WTC11 (cell line): Measurements from ENCODE around the gene INPP5A. TPM values are rescaled to one million over a fixed set of nuclear protein-coding genes. Genes with fewer than 3 reads are reported as not detected.
"Not testable (repeated sequence)": the region's sequence is repeated elsewhere in the genome, so short reads cannot be mapped to it uniquely, and the experiment has no call there.

Source experiments
- ATAC-seq: fragments of 200-7000 bp; cut with Tn5 transposase; 2 replicates; pipeline ENCODE4 v1.10.0; 2021; ENCODE audit warnings: mild to moderate bottlenecking, moderate library complexity
- CTCF ChIA-PET: fragments of 300-600 bp; sonication (Branson Sonifier 250); formaldehyde crosslinking; loops from one replicate; lab custom pipeline; 2021; ENCODE audit warnings: antibody characterized with exemption; lab: Charles Lee
- POLR2A ChIA-PET: fragments of 350-600 bp; sonication (Branson Sonifier 250); formaldehyde crosslinking; loops from one replicate; lab custom pipeline; 2021; ENCODE audit warnings: antibody characterized with exemption; lab: Charles Lee
- DNase-seq: peaks from one replicate; pipeline ENCODE4 v3.0.0; 2021; ENCODE audit warnings: low spot score
- H3K27ac Mint-ChIP-seq: 2 replicates; pipeline ENCODE4 v1.8.0; 2021; ENCODE audit warnings: mixed read lengths
- H3K27me3 Mint-ChIP-seq: 2 replicates; pipeline ENCODE4 v1.8.0; 2021; ENCODE audit warnings: low read depth, mild to moderate bottlenecking, moderate library complexity, mixed read lengths
- H3K36me3 Mint-ChIP-seq: 2 replicates; pipeline ENCODE4 v1.8.0; 2021; ENCODE audit warnings: mixed read lengths
- H3K4me1 Mint-ChIP-seq: 2 replicates; pipeline ENCODE4 v1.8.0; 2022; ENCODE audit warnings: mixed read lengths
- H3K4me3 Mint-ChIP-seq: 2 replicates; pipeline ENCODE4 v1.8.0; 2021; ENCODE audit warnings: mild to moderate bottlenecking, moderate library complexity, mixed read lengths
- H3K9me3 Mint-ChIP-seq: 2 replicates; pipeline ENCODE4 v1.8.0; 2021; ENCODE audit warnings: mixed read lengths
- CREM ChIP-seq: sonication (generic); formaldehyde crosslinking; IDR thresholded peaks from 2 replicates; pipeline ENCODE4 v1.8.1; 2022; ENCODE audit warnings: mild to moderate bottlenecking, missing genetic modification reagents, moderate library complexity
- FOXJ3 ChIP-seq: sonication (generic); formaldehyde crosslinking; IDR thresholded peaks from 2 replicates; pipeline ENCODE4 v1.9.0; 2021; ENCODE audit warnings: missing genetic modification reagents, mild to moderate bottlenecking, borderline replicate concordance
- HMGA2 ChIP-seq: fragments of 250-450 bp; sonication (Bioruptor Pico); IDR thresholded peaks from 2 replicates; pipeline ENCODE4 v1.4.0; 2021; ENCODE audit warnings: mild to moderate bottlenecking, moderate library complexity
- IRF2 ChIP-seq: sonication (generic); formaldehyde crosslinking; IDR thresholded peaks from 2 replicates; pipeline ENCODE4 v1.8.0; 2022; ENCODE audit warnings: low read depth, missing genetic modification reagents, borderline replicate concordance
- JAZF1 ChIP-seq: fragments of 250-450 bp; sonication (Bioruptor Pico); IDR thresholded peaks from 2 replicates; pipeline ENCODE4 v1.9.0; 2021; ENCODE audit warnings: moderate library complexity, mild to moderate bottlenecking, inconsistent platforms
- NFE2L1 ChIP-seq: sonication (generic); formaldehyde crosslinking; IDR thresholded peaks from 2 replicates; pipeline ENCODE4 v1.8.1; 2023; ENCODE audit warnings: missing genetic modification reagents
- NFYB ChIP-seq: sonication (generic); formaldehyde crosslinking; conservative IDR thresholded peaks from 2 replicates; pipeline ENCODE4 v1.8.0; 2022; ENCODE audit warnings: low read depth, missing genetic modification reagents
- NR1H2 ChIP-seq: sonication (generic); formaldehyde crosslinking; IDR thresholded peaks from 2 replicates; pipeline ENCODE4 v1.9.0; 2021; ENCODE audit warnings: mild to moderate bottlenecking, moderate library complexity, missing genetic modification reagents
- SMAD3 ChIP-seq: sonication (generic); formaldehyde crosslinking; IDR thresholded peaks from 2 replicates; pipeline ENCODE4 v1.8.0; 2022; ENCODE audit warnings: missing genetic modification reagents, mild to moderate bottlenecking, borderline replicate concordance
- ZNF219 ChIP-seq: sonication (generic); formaldehyde crosslinking; IDR thresholded peaks from 2 replicates; pipeline ENCODE4 v1.8.0; 2023; ENCODE audit warnings: missing genetic modification reagents, mild to moderate bottlenecking, borderline replicate concordance
- ZNF263 ChIP-seq: sonication (generic); formaldehyde crosslinking; IDR thresholded peaks from 2 replicates; pipeline ENCODE4 v1.8.1; 2022; ENCODE audit warnings: low read depth, mild to moderate bottlenecking, moderate library complexity, missing genetic modification reagents
- ZNF423 ChIP-seq: fragments of 250-450 bp; sonication (Bioruptor Pico); IDR thresholded peaks from 2 replicates; pipeline ENCODE4 v2.1.2; 2022; ENCODE audit warnings: mild to moderate bottlenecking, moderate library complexity
- total RNA-seq: library from RNA; stranded (reverse); gene quantifications from 3 replicates; pipeline ENCODE4 v1.2.3, GENCODE V29; 2021
- TF ChIP-seq, protein P1 (sequence below): sonication (generic); formaldehyde crosslinking; IDR thresholded peaks from 2 replicates; pipeline ENCODE4 v1.8.1; 2022; ENCODE audit warnings: low read depth, missing genetic modification reagents, borderline replicate concordance
- TF ChIP-seq, protein P2 (sequence below): fragments of 250-450 bp; sonication (Bioruptor Pico); IDR thresholded peaks from 2 replicates; pipeline ENCODE4 v1.9.0; 2021; ENCODE audit warnings: moderate library complexity, mild to moderate bottlenecking, inconsistent platforms, borderline replicate concordance
- TF ChIP-seq, protein P3 (sequence below): sonication (generic); formaldehyde crosslinking; IDR thresholded peaks from 2 replicates; pipeline ENCODE4 v1.8.1; 2023; ENCODE audit warnings: mild to moderate bottlenecking, missing genetic modification reagents
- TF ChIP-seq, protein P4 (sequence below): sonication (generic); formaldehyde crosslinking; IDR thresholded peaks from 2 replicates; pipeline ENCODE4 v1.8.1; 2023; ENCODE audit warnings: mild to moderate bottlenecking, missing genetic modification reagents, moderate library complexity
- TF ChIP-seq, protein P5 (sequence below): sonication (generic); formaldehyde crosslinking; IDR thresholded peaks from 2 replicates; pipeline ENCODE4 v1.8.0; 2023; ENCODE audit warnings: mild to moderate bottlenecking, missing genetic modification reagents
- TF ChIP-seq, protein P6 (sequence below): sonication (generic); formaldehyde crosslinking; IDR thresholded peaks from 2 replicates; pipeline ENCODE4 v1.8.1; 2022; ENCODE audit warnings: low read depth, mild to moderate bottlenecking, moderate library complexity, missing genetic modification reagents, borderline replicate concordance
- TF ChIP-seq, protein P7 (sequence below): sonication (generic); formaldehyde crosslinking; IDR thresholded peaks from 2 replicates; pipeline ENCODE4 v1.8.0; 2023; ENCODE audit warnings: missing genetic modification reagents

The INPP5A gene
- total RNA-seq, 1 experiment from 2014 or later = 22.1 TPM

DNA sequence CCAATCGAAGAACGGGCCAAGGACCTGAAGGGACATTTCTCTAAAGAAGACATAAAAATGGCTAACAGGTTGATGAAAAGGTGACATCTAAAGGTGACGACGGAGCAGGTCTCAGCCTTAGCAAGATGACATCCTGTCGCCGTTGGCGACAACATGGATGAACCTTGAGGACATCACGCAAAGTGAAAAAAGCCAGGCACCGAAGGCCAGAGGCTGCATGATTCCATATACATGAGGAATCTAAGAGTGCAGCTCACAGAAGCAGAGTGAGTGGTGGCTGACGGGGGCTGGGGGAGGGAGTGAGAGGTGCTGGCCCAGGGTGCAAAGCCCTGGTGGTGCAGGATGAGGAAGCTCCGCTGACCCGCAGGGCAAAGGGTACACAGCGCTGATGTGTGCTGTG is 282.5 kb downstream of the INPP5A start:
- TF ChIP-seq NR1H2 (no peak), CREM (CRISPR knock-in tag) (no peak), HMGA2 (no peak), NFYB (no peak), IRF2 (CRISPR knock-in tag) (no peak), SMAD3 (CRISPR knock-in tag) (no peak), ZNF219 (CRISPR knock-in tag) (no peak), FOXJ3 (no peak), ZNF263 (CRISPR knock-in tag) (no peak), JAZF1 (CRISPR knock-in tag) (no peak), ZNF423 (no peak)
- TF ChIP-seq, protein P1, sequence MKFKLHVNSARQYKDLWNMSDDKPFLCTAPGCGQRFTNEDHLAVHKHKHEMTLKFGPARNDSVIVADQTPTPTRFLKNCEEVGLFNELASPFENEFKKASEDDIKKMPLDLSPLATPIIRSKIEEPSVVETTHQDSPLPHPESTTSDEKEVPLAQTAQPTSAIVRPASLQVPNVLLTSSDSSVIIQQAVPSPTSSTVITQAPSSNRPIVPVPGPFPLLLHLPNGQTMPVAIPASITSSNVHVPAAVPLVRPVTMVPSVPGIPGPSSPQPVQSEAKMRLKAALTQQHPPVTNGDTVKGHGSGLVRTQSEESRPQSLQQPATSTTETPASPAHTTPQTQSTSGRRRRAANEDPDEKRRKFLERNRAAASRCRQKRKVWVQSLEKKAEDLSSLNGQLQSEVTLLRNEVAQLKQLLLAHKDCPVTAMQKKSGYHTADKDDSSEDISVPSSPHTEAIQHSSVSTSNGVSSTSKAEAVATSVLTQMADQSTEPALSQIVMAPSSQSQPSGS (CRISPR knock-in tag) = no peak
- TF ChIP-seq, protein P2, sequence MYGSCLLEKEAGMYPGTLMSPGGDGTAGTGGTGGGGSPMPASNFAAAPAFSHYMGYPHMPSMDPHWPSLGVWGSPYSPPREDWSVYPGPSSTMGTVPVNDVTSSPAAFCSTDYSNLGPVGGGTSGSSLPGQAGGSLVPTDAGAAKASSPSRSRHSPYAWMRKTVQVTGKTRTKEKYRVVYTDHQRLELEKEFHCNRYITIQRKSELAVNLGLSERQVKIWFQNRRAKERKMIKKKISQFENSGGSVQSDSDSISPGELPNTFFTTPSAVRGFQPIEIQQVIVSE (CRISPR knock-in tag) = no peak
- TF ChIP-seq, protein P3, sequence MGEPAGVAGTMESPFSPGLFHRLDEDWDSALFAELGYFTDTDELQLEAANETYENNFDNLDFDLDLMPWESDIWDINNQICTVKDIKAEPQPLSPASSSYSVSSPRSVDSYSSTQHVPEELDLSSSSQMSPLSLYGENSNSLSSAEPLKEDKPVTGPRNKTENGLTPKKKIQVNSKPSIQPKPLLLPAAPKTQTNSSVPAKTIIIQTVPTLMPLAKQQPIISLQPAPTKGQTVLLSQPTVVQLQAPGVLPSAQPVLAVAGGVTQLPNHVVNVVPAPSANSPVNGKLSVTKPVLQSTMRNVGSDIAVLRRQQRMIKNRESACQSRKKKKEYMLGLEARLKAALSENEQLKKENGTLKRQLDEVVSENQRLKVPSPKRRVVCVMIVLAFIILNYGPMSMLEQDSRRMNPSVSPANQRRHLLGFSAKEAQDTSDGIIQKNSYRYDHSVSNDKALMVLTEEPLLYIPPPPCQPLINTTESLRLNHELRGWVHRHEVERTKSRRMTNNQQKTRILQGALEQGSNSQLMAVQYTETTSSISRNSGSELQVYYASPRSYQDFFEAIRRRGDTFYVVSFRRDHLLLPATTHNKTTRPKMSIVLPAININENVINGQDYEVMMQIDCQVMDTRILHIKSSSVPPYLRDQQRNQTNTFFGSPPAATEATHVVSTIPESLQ = no peak
- TF ChIP-seq, protein P4, sequence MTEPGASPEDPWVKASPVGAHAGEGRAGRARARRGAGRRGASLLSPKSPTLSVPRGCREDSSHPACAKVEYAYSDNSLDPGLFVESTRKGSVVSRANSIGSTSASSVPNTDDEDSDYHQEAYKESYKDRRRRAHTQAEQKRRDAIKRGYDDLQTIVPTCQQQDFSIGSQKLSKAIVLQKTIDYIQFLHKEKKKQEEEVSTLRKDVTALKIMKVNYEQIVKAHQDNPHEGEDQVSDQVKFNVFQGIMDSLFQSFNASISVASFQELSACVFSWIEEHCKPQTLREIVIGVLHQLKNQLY = no peak
- Mint-ChIP-seq H3K27me3 (peaks cover 6% of the 10 kb centered on the region), H3K4me1 (no peaks in the 10 kb centered on the region), H3K36me3 (peaks cover 7% of the 10 kb centered on the region), H3K9me3 (peaks cover 16% of the 10 kb centered on the region), H3K4me3 (no peak overlapping the region), H3K27ac (no peak overlapping the region)
- ATAC-seq (no peak), DNase-seq (no peak)
- CTCF ChIA-PET = no interaction called here
- POLR2A ChIA-PET = no interaction called here

DNA sequence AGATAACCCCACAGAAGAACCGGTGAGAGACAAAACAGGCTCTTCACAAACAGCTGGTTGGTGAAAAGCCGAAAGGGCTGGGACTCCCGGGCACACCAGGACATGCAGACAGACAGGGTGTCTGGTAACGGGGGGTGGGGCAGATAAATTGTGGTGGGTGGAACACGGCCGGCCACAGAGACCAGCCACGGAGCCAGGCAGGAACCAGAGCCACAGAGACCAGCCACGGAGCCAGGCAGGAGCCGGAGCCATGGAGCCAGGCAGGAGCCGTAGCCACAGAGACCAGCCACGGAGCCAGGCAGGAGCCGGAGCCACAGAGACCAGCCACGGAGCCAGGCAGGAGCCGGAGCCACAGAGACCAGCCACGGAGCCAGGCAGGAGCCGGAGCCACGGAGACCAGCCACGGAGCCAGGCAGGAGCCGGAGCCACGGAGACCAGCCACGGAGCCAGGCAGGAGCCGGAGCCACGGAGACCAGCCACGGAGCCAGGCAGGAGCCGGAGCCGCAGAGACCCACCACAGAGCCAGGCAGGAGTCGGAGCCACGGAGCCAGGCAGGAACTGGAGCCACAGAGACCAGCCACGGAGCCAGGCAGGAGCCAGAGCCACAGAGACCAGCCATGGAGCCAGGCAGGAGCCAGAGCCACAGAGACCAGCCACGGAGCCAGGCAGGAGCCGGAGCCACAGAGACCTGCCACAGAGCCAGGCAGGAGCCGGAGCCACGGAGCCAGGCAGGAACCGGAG is 288.4 kb downstream of the INPP5A start:
- H3K27ac Mint-ChIP-seq, ATAC-seq, H3K4me3 Mint-ChIP-seq, CTCF ChIA-PET, POLR2A ChIA-PET, DNase-seq, H3K27me3 Mint-ChIP-seq, H3K9me3 Mint-ChIP-seq, H3K4me1 Mint-ChIP-seq: not testable (repeated sequence)
- peaks cover 11% of the 10 kb centered on the region for H3K36me3 Mint-ChIP-seq

DNA sequence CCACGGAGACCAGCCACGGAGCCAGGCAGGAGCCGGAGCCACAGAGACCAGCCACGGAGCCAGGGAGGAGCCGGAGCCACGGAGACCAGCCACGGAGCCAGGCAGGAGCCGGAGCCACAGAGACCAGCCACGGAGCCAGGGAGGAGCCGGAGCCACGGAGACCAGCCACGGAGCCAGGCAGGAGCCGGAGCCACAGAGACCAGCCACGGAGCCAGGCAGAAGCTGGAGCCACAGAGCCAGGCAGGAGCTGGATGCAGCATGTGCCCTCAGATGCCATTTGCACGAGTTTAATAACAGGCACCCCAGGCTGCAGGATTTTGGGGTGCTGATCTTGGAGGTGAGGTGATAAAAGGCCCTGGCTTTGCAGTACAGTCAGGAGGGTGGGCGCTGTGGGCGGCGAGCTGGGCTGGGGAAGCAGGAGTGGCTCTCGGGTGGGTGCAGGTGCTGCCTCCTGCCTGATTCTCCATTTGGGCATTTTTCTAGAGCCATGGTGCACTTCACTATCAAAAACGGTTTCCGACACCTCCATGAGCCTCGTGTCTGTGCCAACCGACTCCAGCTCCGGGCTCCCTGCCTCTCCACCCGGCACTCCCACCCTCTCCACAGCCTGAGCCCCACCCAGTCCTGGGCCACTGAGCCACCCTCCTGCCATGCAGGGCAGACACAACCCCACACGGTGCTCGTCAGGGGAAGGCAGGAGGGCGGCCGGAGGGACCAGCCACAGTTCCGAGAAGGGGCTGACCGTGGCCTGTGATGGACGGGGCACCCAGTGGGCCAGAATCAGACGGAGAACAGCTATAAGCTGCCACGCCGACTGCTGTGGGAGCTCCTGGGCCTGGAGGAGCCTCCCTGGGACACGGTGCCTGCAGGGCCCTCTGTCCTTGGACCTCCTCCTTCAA is 289.2 kb downstream of the INPP5A start:
- no peak for DNase-seq
- peaks cover 11% of the 10 kb centered on the region for H3K36me3 Mint-ChIP-seq
- POLR2A ChIA-PET = no interaction called here
- H3K27me3 Mint-ChIP-seq = peaks cover 6% of the 10 kb centered on the region; the same call in 1 of the 2 replicates
- no peak overlapping the region for H3K4me3 Mint-ChIP-seq
- TF ChIP-seq NFE2L1 (CRISPR knock-in tag) = no peak
- TF ChIP-seq, protein P5, sequence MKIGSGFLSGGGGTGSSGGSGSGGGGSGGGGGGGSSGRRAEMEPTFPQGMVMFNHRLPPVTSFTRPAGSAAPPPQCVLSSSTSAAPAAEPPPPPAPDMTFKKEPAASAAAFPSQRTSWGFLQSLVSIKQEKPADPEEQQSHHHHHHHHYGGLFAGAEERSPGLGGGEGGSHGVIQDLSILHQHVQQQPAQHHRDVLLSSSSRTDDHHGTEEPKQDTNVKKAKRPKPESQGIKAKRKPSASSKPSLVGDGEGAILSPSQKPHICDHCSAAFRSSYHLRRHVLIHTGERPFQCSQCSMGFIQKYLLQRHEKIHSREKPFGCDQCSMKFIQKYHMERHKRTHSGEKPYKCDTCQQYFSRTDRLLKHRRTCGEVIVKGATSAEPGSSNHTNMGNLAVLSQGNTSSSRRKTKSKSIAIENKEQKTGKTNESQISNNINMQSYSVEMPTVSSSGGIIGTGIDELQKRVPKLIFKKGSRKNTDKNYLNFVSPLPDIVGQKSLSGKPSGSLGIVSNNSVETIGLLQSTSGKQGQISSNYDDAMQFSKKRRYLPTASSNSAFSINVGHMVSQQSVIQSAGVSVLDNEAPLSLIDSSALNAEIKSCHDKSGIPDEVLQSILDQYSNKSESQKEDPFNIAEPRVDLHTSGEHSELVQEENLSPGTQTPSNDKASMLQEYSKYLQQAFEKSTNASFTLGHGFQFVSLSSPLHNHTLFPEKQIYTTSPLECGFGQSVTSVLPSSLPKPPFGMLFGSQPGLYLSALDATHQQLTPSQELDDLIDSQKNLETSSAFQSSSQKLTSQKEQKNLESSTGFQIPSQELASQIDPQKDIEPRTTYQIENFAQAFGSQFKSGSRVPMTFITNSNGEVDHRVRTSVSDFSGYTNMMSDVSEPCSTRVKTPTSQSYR = no peak
- TF ChIP-seq, protein P6, sequence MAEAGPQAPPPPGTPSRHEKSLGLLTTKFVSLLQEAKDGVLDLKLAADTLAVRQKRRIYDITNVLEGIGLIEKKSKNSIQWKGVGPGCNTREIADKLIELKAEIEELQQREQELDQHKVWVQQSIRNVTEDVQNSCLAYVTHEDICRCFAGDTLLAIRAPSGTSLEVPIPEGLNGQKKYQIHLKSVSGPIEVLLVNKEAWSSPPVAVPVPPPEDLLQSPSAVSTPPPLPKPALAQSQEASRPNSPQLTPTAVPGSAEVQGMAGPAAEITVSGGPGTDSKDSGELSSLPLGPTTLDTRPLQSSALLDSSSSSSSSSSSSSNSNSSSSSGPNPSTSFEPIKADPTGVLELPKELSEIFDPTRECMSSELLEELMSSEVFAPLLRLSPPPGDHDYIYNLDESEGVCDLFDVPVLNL (CRISPR knock-in tag) = no peak
- TF ChIP-seq, protein P7, sequence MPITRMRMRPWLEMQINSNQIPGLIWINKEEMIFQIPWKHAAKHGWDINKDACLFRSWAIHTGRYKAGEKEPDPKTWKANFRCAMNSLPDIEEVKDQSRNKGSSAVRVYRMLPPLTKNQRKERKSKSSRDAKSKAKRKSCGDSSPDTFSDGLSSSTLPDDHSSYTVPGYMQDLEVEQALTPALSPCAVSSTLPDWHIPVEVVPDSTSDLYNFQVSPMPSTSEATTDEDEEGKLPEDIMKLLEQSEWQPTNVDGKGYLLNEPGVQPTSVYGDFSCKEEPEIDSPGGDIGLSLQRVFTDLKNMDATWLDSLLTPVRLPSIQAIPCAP (CRISPR knock-in tag) = no peak
- TF ChIP-seq, all 79 proteins: peak for 0
- H3K27ac Mint-ChIP-seq = no peak overlapping the region
- ATAC-seq = no peak
- H3K9me3 Mint-ChIP-seq = peaks cover 9% of the 10 kb centered on the region
- no peaks in the 10 kb centered on the region for H3K4me1 Mint-ChIP-seq
- CTCF ChIA-PET = no interaction called here
